LoVo (cell line): ENCODE data around the gene IL1R2.
A peak's percentile ranks its signal among the peaks of the same experiment; 100 is the strongest.

ENCODE experiments used
- DNase-seq: peaks from one replicate; pipeline ENCODE4 v3.0.0-alpha.2; 2016; ENCODE audit warnings: low spot score

The IL1R2 gene

DNA sequence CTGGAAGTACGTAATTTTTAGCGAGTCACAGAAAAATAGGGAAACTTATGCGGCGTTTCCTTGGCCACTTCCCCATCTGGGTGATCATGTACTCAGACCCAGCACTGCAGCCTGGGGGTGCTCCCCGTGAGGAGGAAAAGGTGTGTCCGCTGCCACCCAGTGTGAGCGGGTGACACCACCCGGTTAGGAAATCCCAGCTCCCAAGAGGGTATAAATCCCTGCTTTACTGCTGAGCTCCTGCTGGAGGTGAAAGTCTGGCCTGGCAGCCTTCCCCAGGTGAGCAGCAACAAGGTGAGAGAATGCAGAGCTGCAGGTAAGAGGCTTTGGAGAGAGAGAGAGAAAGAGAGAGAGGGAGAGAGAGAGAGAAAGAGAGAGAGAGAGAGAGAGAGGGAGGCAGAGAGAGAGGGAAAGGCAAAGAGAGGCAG is at the start of gene IL1R2:
TSS of gene IL1R2 (plus strand) at position 240 of the 425 bp plus-strand sequence. CDS start 16,616 bp downstream, outside the sequence.
- peak; percentile 59 for DNase-seq

DNA sequence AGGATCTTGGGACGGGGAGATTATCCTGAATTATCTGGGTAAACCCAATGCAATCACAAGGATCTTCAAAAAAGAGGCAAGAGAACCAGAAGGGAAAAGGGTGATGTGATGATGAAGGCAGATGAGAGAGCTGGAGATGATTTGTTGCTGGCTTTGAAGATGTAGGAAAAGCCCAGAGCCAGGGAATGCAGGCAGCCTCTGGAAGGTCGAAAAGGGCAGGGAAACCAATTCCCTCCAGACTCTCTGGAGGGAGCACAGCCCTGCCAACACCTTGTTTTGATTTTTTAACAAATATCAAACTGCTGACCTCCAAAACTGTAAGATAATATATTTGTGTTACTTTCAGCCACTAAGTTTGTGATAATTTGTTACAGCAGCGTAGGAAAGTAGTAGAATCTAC is 48.9 kb upstream of the IL1R2 start:
- DNase-seq = no peak

GRCh38 chr2:101946372-101947039 is 45.3 kb upstream of the IL1R2 start:
- no peak for DNase-seq

GRCh38 chr2:101947374-101947773 is 44.4 kb upstream of the IL1R2 start:
- DNase-seq = no peak

DNA sequence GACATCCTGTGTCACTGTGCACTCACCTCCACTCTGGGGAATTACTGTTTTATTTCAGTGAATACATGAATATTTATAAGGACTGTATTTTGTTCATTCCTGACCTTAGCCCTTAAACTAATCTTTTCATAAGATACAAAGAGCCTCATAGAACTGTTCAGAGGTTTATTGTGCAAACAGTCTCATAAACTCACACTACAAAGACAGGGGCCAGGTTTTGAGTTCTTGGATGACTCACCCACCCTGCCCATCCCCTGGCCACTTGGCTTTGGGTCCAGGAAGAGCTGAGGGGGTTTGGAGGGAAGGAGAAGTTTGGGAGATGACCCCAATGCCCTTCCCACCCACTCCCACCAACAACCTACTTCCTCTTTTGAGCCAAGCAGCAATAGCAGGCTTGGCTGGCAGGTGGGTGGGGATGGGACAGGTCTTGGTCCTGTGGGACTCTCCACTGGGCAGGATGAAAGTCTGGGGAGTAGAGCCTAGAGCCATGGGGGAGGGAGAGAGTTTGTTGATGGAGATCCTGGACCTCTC is 43.1 kb upstream of the IL1R2 start:
- DNase-seq = no peak

GRCh38 chr2:101949304-101949703 is 42.5 kb upstream of the IL1R2 start:
- DNase-seq = no peak

DNA sequence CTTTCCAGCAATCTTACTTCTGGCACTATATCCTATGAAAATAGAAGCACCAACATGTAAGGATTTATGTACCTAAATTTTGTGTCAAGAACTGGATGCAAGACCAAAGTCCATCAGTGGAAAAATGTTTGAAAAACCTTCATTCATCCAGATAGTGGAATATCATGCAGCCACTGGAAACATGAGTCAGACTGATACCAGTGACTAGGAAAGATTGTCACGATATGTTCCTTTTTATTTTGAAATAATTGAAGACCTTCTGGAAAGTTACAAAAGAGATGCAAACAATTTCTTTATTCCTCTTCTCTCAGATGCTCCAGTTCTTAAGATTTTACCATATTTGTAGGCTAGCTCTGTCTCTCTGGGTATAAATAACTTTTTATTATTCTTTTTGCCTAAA is 40.5 kb upstream of the IL1R2 start:
- DNase-seq = no peak

DNA sequence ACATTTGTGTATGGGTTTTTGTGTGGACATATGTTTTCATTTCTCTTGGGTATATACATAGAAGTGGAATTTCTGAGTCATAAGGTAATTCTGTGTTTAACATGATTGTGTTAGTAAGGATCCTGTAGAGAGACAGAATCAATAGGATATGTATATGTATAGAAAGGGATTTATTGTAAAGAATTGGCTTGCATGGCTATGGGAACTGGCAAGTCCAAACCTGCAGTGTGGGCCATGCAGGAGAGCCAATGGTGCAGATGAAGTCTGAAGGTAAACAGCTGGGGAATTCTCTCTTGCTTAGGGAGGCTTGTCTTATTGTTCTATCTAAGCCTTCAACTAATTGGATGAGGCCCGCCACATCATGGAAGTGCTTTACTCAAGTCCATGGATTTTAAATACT is 39.2 kb upstream of the IL1R2 start:
- no peak for DNase-seq

DNA sequence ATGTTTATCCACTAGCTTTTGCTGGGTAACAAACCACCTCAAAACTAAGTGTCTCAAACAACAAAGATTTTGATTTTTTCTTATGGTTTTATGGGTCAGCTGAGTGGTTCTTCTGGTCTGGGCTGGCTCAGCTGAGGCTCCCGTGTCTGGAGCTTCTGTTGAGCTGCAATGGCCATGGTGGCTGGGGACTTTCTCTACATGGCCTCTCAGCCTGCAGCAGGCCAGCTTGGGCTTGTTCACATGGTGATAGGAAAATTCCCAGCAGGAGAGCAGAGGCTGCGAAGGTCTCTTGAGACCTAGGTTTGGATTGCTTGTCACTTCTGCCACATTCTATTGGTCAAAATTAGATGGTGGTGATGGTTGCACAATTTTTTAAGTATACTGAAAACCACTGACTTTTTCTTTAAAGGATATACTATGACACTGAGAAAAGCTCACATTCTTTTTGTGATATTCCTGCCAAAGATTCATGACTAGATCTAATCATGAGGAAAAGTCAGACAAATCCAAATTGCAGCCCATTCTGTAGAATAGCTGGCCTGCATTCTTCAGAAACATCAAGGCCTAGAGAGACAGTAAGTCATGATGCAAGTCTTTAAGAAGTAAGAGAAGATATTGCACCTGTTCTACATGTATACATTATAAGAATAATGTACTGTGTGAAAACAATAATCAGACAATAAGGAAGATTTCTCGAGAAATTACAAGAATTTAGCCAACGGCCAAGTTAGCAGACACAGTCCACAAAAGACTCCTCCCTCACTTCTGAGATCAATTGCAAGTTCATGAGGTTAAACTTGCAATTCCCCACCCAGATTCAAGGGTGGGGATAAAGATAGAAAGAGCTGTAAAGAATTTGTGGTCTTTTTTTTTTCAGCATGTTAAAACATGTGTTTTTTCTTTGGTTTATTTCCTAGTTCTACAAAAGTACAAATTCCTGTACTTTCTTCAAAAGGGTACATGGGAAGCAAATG is 35.0 kb upstream of the IL1R2 start:
- DNase-seq = no peak

DNA sequence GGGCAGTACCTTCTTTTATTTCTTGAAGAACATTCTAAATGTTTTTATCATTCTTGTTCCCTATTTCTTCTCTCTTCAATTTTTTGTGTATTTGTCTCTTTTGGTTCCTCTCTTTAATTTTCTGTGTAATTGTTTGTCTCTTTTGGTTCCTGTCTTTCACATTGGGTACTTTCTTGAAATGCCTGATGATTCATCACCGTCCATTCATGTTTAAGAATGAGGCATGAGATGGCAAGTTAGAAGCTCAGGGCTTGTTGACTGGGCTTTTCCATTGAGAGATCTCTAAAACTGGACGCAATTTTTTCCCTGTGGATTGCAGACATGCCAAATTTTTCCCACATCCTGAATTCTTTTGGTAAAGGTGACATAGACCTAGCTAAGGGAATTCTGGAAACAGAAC is 33.7 kb upstream of the IL1R2 start:
- DNase-seq = no peak

DNA sequence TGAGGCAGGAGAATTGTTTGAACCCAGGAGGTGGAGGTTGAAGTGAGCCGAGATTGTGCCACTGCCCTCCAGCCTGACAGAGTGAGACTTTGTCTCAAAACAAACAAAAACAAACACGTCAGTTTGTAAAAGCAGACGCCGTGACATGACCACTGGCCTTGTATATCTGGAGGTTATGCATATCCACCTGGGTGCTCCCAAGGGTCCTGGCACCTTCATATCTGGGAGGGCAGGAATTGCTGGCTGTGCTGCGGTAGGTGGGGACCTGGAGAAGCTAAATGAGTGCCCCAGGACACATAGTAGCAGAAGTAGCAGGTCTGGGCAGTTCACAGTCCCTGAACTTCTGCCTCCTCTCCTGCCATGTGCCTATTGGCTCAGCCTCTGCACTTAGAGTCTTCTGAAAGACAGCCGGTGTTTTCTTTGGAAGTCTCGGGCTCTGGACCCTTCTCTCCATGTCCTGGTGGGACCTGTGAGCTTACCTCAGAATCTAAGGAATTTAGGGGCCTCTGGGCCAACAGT is 30.9 kb upstream of the IL1R2 start:
- no peak for DNase-seq

DNA sequence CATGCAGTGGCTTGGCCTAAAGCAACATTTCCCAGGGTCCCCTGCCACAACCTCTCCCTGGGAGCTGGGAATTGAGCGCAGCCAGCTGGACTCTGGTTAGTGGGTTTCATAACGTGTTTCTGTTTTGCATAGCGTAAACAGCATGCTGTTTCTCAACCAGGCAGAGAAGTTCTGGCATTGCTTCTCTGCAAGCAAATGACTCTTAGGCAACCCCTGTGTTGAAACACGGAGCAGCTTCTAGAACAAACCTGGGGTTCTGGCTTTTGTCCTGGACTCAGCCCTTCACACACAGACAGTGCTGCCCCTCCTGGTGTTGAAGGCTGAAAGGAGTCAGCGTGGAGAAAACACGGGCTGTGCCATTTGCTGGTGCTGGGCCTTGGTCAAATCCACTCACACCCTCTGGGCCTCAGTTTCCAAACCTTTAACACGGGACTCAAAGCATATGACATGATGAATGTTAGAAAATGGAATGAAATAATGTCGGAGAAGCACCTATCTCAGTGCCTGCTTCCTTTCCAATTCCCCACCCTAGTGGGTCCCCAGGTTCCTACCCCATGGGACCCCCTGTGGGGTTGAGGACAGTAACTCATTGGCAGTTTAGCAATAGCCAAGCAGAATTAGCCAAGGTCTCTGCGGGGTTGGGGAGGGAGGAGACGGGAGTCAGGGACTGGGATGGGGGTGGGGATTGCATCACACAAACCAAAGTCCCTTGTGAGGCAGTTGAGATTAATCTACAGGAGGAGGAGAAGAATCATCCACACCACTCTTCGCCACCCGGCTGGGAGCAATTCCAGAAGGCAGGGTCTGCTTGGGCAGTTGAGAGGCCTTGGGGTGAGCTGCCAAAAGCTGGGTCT is 30.2 kb upstream of the IL1R2 start:
- no peak for DNase-seq

DNA sequence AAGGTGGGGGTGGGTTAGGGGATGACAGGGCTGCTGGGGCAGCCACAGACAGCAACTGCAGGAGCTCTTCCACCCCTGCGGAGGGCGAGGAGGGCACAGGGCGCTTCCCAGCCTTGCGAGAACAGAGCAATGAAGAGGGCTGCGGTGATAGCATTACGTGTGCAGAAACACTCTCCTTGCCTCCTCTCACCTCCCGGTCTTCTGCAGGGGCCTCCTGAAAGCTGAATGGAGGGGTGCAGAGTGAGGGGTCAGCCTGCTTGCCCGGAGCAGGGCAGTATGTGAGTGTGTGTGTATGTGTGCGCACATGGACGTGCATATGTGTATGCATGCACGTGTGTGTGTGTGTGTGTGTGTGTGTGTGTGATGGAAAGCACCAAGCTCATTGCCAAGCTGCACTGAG is 29.5 kb upstream of the IL1R2 start:
- DNase-seq = no peak

DNA sequence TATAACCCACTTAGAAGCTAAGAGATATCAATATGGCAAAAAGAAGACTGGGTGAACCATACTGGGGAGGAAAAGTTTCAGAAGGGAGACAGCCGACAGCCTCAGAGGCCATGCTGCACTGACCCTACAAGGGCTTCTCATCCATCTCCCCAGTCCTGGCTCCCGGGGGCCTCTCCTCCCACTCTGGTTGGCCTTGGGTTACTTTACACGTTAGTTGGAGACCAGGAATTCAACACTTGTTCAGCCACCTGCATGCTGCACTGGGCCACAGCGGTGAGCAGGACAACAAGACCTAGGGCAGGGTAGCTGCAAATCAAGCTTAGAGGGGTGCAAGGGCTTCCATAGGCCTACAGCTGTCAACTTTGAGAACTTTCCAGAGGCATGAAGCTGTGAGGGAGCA is 28.6 kb upstream of the IL1R2 start:
- DNase-seq = no peak

DNA sequence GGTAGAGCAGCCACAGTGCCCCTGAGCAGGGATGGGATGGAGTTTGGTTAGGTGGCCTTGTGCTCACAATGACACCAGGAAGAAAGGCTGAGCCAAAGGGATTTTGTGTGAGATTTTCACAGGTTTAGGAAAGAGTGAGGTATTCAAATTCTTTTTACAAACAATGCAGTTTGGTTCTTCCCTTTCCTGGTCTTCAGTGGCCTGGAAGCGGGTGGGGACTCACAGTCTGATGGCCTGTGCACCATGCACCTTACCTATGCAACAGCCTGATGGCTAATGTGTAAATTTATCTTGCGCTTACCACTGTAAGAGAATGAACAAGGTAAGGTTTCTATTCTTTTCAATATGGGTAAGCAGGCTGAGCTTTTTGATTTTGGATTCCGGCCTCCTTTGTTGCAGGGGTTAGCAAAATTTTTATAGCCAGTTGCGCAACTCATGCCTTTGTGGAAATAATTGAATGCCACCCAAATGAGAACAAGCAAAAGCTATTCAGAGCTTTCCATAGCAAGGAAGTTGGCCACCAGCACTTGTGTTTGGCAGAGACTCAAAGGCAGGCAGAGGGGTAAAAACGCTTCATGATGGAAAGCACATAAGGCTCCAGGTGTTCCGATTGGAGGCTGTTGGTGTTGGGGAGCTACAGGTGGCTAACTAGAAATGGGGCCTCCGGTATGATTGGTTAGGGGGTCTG is 23.8 kb upstream of the IL1R2 start:
- no peak for DNase-seq

DNA sequence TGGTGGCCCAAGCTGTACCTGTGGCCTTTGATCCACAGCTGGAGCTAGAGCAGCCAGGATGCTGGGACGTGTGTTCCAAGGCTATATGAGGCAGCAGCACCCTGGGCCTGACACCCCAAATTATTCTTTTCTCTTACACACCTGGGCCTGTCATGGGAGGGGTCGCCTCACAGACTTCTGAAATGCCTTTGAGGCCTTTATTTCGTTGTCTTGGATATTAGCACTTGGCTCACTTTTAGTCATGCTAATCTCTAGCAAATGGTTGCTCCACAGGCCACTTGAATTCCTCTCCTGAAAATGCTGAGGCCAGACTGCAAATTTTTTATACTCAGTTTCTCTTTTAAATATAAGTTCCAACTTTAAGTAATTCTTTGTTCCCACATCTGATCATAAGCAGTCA is 22.0 kb upstream of the IL1R2 start:
- no peak for DNase-seq

DNA sequence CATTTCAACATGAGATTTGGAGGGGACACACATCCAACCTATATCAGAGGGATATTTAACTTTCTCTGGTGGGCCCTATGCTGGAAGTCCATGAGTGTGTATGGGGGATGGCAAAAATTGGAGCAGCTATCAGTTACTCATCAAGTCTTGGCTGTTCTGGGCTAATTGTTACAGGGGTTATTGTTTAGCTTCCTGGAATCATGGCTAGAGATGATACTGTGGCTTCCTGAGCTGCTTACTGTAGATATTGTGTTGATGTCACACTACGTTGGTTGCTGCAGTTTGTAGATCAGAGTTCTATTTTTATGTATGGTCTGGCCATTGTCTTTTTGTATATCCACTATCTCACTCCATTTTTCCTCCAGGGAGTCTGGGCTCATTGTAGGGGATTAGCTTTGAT is 20.9 kb upstream of the IL1R2 start:
- DNase-seq = no peak

DNA sequence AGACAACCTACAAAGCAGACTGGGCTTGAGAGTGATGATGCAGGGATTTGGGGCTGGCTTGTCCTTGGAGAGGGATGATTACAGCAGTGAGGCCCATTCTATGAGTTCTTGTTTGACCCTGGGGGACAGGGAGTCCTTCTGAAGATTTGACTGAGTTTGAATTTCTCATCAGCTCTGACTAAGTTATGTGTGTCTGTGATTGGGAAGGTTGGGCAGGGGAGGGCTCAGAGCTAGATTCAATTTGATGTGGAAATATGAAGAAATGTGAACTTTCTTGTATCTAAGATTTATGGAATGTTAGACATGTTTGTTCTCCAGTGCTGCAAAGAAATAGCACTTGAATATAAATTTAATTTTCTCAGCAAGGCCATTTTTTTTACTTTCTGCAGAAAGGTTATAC is 19.9 kb upstream of the IL1R2 start:
- DNase-seq = no peak

DNA sequence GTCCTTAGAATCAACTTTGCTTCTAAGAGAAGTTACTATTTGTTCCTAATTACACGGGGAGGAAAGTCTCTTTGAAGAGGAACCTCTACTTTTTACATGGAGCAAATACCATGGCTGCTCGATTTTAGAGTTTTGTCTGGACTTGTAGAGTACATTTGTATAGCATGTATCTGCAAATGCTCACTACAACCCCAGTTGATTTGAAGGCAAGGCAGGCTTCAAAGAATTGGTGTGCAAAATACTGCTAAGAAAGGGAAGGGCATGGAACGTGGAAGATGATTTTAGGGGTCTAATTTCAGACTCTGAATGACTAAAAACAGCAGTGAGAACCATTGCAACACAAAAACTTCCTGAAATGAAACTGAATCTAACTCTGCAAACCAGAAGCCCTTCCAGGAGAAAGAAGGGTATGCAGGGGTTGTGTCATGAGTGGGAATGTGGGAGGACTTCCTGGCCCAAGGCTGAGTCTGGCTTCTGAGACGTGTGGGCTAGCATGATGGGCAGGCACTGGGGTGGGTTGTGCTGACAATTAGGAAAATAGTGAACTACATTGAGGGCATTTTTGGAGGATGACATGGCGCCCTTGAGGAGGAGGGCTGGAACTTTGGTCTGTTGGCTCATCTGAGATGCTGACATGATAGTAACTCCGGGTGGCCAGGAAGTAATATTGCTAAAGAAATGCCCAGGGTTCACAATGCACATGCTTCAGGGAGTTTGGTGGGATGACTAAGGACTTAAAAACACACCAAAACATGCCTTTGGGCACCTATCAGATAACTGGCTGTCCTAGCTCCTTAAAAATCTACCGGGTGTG is 18.9 kb upstream of the IL1R2 start:
- no peak for DNase-seq

GRCh38 chr2:101974663-101975062 is 17.1 kb upstream of the IL1R2 start:
- no peak for DNase-seq
